ENCODE measurements around the gene LGR4. TPM values are rescaled to one million over a fixed set of nuclear protein-coding genes. Genes with fewer than 3 reads are reported as not detected.

Gene LGR4
- total RNA-seq, 2 experiments from 2014 or later, result 0.06 to 1.2 TPM

DNA sequence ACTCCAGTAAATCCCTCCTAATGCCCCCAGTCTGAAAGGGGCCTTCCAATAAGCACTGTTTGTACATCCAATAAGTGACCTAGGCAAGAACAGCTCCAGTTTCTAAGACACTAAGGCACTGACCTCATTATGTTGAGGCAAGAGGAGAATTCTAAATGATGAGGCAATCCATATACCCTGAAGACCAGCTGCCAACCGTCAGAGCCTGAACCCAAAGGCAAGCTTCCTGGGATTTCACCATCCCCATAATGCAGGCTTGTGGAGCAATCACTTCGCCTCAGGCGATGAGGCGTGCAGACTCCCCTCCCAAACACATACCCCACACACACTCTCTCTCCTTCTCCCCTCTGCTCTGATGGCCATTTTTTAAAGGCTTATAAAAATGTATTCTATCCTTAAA, 49.5 kb downstream of the LGR4 start:
- TF ChIP-seq, protein P1, sequence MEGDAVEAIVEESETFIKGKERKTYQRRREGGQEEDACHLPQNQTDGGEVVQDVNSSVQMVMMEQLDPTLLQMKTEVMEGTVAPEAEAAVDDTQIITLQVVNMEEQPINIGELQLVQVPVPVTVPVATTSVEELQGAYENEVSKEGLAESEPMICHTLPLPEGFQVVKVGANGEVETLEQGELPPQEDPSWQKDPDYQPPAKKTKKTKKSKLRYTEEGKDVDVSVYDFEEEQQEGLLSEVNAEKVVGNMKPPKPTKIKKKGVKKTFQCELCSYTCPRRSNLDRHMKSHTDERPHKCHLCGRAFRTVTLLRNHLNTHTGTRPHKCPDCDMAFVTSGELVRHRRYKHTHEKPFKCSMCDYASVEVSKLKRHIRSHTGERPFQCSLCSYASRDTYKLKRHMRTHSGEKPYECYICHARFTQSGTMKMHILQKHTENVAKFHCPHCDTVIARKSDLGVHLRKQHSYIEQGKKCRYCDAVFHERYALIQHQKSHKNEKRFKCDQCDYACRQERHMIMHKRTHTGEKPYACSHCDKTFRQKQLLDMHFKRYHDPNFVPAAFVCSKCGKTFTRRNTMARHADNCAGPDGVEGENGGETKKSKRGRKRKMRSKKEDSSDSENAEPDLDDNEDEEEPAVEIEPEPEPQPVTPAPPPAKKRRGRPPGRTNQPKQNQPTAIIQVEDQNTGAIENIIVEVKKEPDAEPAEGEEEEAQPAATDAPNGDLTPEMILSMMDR (conservative IDR thresholded peaks at IDR 0.05; ENCODE audit: low read length), result no peak
- TF ChIP-seq EZH2phosphoT487 (IDR thresholded peaks at IDR 0.05; ENCODE audit: borderline replicate concordance, low read depth, low read length), result no peak
- Histone ChIP-seq H3K4me1 (ENCODE audit: insufficient read depth, low read length, poor library complexity, severe bottlenecking) (no peaks in the 10 kb centered on the region), H3K4me2 (ENCODE audit: low read length) (no peak overlapping the region), H4K20me1 (ENCODE audit: insufficient read depth, low read length) (no peaks in the 10 kb centered on the region), H3K27ac (ENCODE audit: low read depth, low read length, poor library complexity, severe bottlenecking) (no peak overlapping the region), H3K9me3 (ENCODE audit: low read length) (no peaks in the 10 kb centered on the region), H3K36me3 (ENCODE audit: insufficient read depth, low read length) (no peaks in the 10 kb centered on the region), H3K79me2 (ENCODE audit: insufficient read depth, low read depth, low read length) (no peaks in the 10 kb centered on the region), H3K9me2 (ENCODE audit: insufficient read depth, low read length) (no peaks in the 10 kb centered on the region), H2AFZ (ENCODE audit: low read length) (no peak overlapping the region), H3K4me3 (ENCODE audit: low read depth, low read length, poor library complexity, severe bottlenecking) (no peak overlapping the region)
- CTCF ChIA-PET (ENCODE audit: unreplicated experiment), result no interaction called here
- POLR2A ChIA-PET, result no interaction called here
- intact Hi-C loops (cut with micrococcal nuclease; ENCODE audit: unreplicated experiment), result no loop called here
- BruUV-seq (replicated peaks), result no TSS peak
- no peak for DNase-seq (ENCODE audit: low spot score)

DNA sequence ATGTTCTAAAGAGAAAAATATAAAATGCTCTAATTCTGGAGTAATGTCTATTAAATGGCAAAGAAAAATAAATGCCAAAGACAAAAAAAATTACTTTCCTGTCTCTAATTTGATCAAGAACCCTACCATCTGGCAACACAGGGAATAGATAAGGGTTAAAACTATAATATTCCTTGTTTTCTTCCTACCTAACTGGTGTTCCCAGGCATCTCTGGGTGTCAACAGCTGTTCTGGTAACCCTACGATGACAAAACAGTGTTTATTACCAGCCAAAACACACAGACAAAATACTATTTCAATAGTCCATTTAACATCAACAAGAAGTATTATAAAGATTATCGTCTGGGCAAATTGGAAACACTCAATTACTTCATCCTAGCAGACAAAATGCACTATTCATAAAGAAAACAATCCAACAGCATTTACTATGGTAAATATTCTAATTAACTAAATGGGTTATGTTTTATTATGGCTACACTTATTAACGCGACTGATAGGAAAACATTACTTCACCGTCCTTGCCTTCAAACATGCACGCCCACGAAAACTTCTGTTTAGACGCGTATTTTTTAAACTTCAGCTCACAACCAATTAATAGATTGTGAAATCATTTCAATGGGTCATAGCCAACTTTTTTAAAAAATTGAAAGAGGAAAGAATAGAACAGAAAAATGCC, 50.6 kb downstream of the LGR4 start:
- Histone ChIP-seq H3K4me3 (ENCODE audit: low read depth, low read length, poor library complexity, severe bottlenecking) (no peak overlapping the region), H3K27ac (ENCODE audit: low read depth, low read length, poor library complexity, severe bottlenecking) (no peak overlapping the region), H3K4me1 (ENCODE audit: insufficient read depth, low read length, poor library complexity, severe bottlenecking) (no peaks in the 10 kb centered on the region), H2AFZ (ENCODE audit: low read length) (no peak overlapping the region), H3K9me2 (ENCODE audit: insufficient read depth, low read length) (no peaks in the 10 kb centered on the region), H3K36me3 (ENCODE audit: insufficient read depth, low read length) (no peaks in the 10 kb centered on the region), H4K20me1 (ENCODE audit: insufficient read depth, low read length) (no peaks in the 10 kb centered on the region), H3K9me3 (ENCODE audit: low read length) (no peaks in the 10 kb centered on the region), H3K4me2 (ENCODE audit: low read length) (no peak overlapping the region), H3K79me2 (ENCODE audit: insufficient read depth, low read depth, low read length) (no peaks in the 10 kb centered on the region)
- POLR2A ChIA-PET, result interaction anchor here (0.8 kb wide), 1 partner anchor 10 kb away, joined by 3 read pairs; no protein-coding TSS in a partner anchor
- no peak for DNase-seq (ENCODE audit: low spot score)
- CTCF ChIA-PET (ENCODE audit: unreplicated experiment), result no interaction called here
- no TSS peak for BruUV-seq (replicated peaks)
- intact Hi-C loops (cut with micrococcal nuclease; ENCODE audit: unreplicated experiment), result no loop called here
- TF ChIP-seq, protein P1 (conservative IDR thresholded peaks at IDR 0.05; ENCODE audit: low read length), result no peak
- TF ChIP-seq EZH2phosphoT487 (IDR thresholded peaks at IDR 0.05; ENCODE audit: borderline replicate concordance, low read depth, low read length), result no peak

All from OCI-LY7 (cell line).